Neuronal stem cell (in vitro differentiated cells): ENCODE measurements around the gene CERS5.

ENCODE experiments used
- DNase-seq: peaks from one replicate; pipeline ENCODE4 v3.0.0-alpha.2; 2013; ENCODE audit warnings: low spot score
- H2AFZ ChIP-seq: one replicate; pipeline ENCODE4 v1.6.1; 2013; ENCODE audit warnings: mild to moderate bottlenecking, low read length, inconsistent platforms
- H2AK5ac ChIP-seq: 2 replicates; pipeline ENCODE4 v1.6.1; 2013; ENCODE audit warnings: low read depth, mild to moderate bottlenecking, inconsistent platforms, low read length, moderate library complexity, mixed read lengths
- H2BK120ac ChIP-seq: 2 replicates; pipeline ENCODE4 v1.6.1; 2013; ENCODE audit warnings: low read depth, mild to moderate bottlenecking, inconsistent platforms, low read length, moderate library complexity, mixed read lengths
- H2BK12ac ChIP-seq: one replicate; pipeline ENCODE4 v1.6.1; 2013; ENCODE audit warnings: low read length, inconsistent platforms
- H2BK15ac ChIP-seq: 2 replicates; pipeline ENCODE4 v1.6.1; 2013; ENCODE audit warnings: mild to moderate bottlenecking, low read length, inconsistent platforms, mixed read lengths
- H2BK5ac ChIP-seq: one replicate; pipeline ENCODE4 v1.6.1; 2013; ENCODE audit warnings: inconsistent platforms, mild to moderate bottlenecking, low read length, moderate library complexity
- H3K14ac ChIP-seq: one replicate; pipeline ENCODE4 v1.6.1; 2013; ENCODE audit warnings: low read length, inconsistent platforms
- H3K18ac ChIP-seq: 2 replicates; pipeline ENCODE4 v1.6.1; 2013; ENCODE audit warnings: low read length, inconsistent platforms
- H3K23ac ChIP-seq: 2 replicates; pipeline ENCODE4 v1.6.1; 2013; ENCODE audit warnings: low read depth, mild to moderate bottlenecking, mixed read lengths, low read length, inconsistent platforms; ENCODE audit not compliant: poor library complexity
- H3K27ac ChIP-seq: replicated peaks from 3 replicates; pipeline ENCODE4 v1.5.1; 2013; ENCODE audit warnings: low read length, inconsistent platforms
- H3K27me3 ChIP-seq, 3 experiments: 2 replicates each; pipeline ENCODE4 v1.6.1; 2013; ENCODE audit warnings: low read length in 3 of 3, mild to moderate bottlenecking in 2 of 3, inconsistent platforms in 1 of 3, low read depth in 1 of 3, mixed read lengths in 1 of 3, moderate library complexity in 1 of 3; ENCODE audit not compliant: control insufficient read depth in 3 of 3, insufficient read depth in 3 of 3
- H3K36me3 ChIP-seq, 2 donors: replicated peaks in 1 of 2; 2 replicates each; pipeline ENCODE4 v1.6.1; 2013; ENCODE audit warnings: low read length in 2 of 2; ENCODE audit not compliant: control insufficient read depth in 2 of 2, insufficient read depth in 2 of 2
- H3K4ac ChIP-seq: 2 replicates; pipeline ENCODE4 v1.6.1; 2013; ENCODE audit warnings: inconsistent platforms, mild to moderate bottlenecking, low read length, moderate library complexity
- H3K4me1 ChIP-seq, 2 donors: 1 replicate in 1 of 2; 2 replicates in 1 of 2; pipeline ENCODE4 v1.6.1; 2013; ENCODE audit warnings: low read length in 2 of 2, low read depth in 1 of 2; ENCODE audit not compliant: control insufficient read depth in 2 of 2, insufficient read depth in 1 of 2
- H3K4me2 ChIP-seq: one replicate; pipeline ENCODE4 v1.6.1; 2013; ENCODE audit warnings: mild to moderate bottlenecking, low read length, inconsistent platforms; ENCODE audit not compliant: insufficient read depth, poor library complexity, severe bottlenecking
- H3K4me3 ChIP-seq, 2 donors: 2 replicates each; pipeline ENCODE4 v1.5.1; 2013; ENCODE audit warnings: low read length in 2 of 2, mild to moderate bottlenecking in 2 of 2, inconsistent platforms in 1 of 2, moderate library complexity in 1 of 2
- H3K79me1 ChIP-seq: one replicate; pipeline ENCODE4 v1.6.1; 2013; ENCODE audit warnings: low read depth, mild to moderate bottlenecking, inconsistent platforms, low read length, moderate library complexity
- H3K9ac ChIP-seq: one replicate; pipeline ENCODE4 v1.6.1; 2013; ENCODE audit warnings: mild to moderate bottlenecking, low read depth, low read length, inconsistent platforms; ENCODE audit not compliant: poor library complexity
- H3K9me3 ChIP-seq, 2 donors: replicated peaks in 1 of 2; 2 replicates each; pipeline versions ENCODE3 to v1.6.1; 2013; ENCODE audit warnings: low read length in 2 of 2, mild to moderate bottlenecking in 2 of 2, inconsistent platforms in 1 of 2, low read depth in 1 of 2, mixed read lengths in 1 of 2, moderate library complexity in 1 of 2; ENCODE audit not compliant: control insufficient read depth in 2 of 2, insufficient read depth in 1 of 2
- H4K8ac ChIP-seq: one replicate; pipeline ENCODE4 v1.6.1; 2013; ENCODE audit warnings: low read depth, mild to moderate bottlenecking, inconsistent platforms, low read length, moderate library complexity
- H4K91ac ChIP-seq: one replicate; pipeline ENCODE4 v1.6.1; 2013; ENCODE audit warnings: low read length, low read depth, mild to moderate bottlenecking, inconsistent platforms; ENCODE audit not compliant: poor library complexity
- WGBS, 2 donors: extraction: QIAGEN DNeasy Blood & Tissue Kit; methylation state at CpG; one replicate each; pipeline ENCODE4 v1.1.7; 2013; ENCODE audit warnings: missing lambda C conversion rate in 2 of 2, mixed read lengths in 1 of 2; ENCODE audit not compliant: insufficient read length in 2 of 2, insufficient replicate concordance in 1 of 2; ENCODE audit errors: extremely low coverage in 2 of 2; 5-methylcytosine and 5-hydroxymethylcytosine counted together

Gene CERS5

GRCh38 chr12:50102646-50103309, 64.4 kb downstream of the CERS5 start:
- Histone ChIP-seq H4K8ac (no peak overlapping the region), H2AFZ (no peak overlapping the region), H3K14ac (peak overlapping the region; percentile 1), H2BK5ac (no peak overlapping the region), H2BK12ac (no peak overlapping the region), H3K4me3 (no peak overlapping the region), H2BK15ac (peak overlapping the region; percentile 42), H3K36me3 (peaks cover 24 to 49% of the 10 kb centered on the region in 2 donors), H2AK5ac (peak overlapping the region; percentile 40), H3K4me1 (peaks cover 2 to 9% of the 10 kb centered on the region in 2 donors), H3K4ac (no peak overlapping the region), H3K27ac (no peak overlapping the region), H3K79me1 (no peaks in the 10 kb centered on the region), H3K9ac (no peak overlapping the region), H3K18ac (no peak overlapping the region), H4K91ac (no peak overlapping the region), H3K9me3 (peaks cover 0 to 1% of the 10 kb centered on the region in 2 donors), H2BK120ac (no peak overlapping the region), H3K27me3 (no peaks in the 10 kb centered on the region), H3K4me2 (no peak overlapping the region), H3K23ac (no peak overlapping the region)
- no peak for DNase-seq
- no CpG with 5 or more reads among the region's 8 CpGs for WGBS, 2 donors

GRCh38 chr12:50102131-50102531, 65.0 kb downstream of the CERS5 start:
- no peak overlapping the region for H2BK120ac ChIP-seq
- no peak overlapping the region for H3K14ac ChIP-seq
- H3K4me3 ChIP-seq, result no peak overlapping the region
- peaks cover 0 to 1% of the 10 kb centered on the region in 2 donors for H3K9me3 ChIP-seq
- H3K79me1 ChIP-seq, result no peaks in the 10 kb centered on the region
- H3K36me3 ChIP-seq, result peaks cover 24 to 55% of the 10 kb centered on the region in 2 donors
- H3K18ac ChIP-seq, result no peak overlapping the region
- H3K27me3 ChIP-seq, result no peaks in the 10 kb centered on the region
- H2BK15ac ChIP-seq, result no peak overlapping the region
- no peak for DNase-seq
- no peak overlapping the region for H3K9ac ChIP-seq
- no peak overlapping the region for H4K8ac ChIP-seq
- no peak overlapping the region for H2AFZ ChIP-seq
- H3K4me1 ChIP-seq, result peaks cover 2 to 9% of the 10 kb centered on the region in 2 donors
- H3K23ac ChIP-seq, result no peak overlapping the region
- no peak overlapping the region for H4K91ac ChIP-seq
- no CpG with 5 or more reads among the region's 2 CpGs for WGBS, 2 donors
- H2AK5ac ChIP-seq, result no peak overlapping the region
- H2BK12ac ChIP-seq, result no peak overlapping the region
- no peak overlapping the region for H2BK5ac ChIP-seq
- no peak overlapping the region for H3K4me2 ChIP-seq
- H3K4ac ChIP-seq, result no peak overlapping the region
- no peak overlapping the region for H3K27ac ChIP-seq

GRCh38 chr12:50101663-50102062, 65.5 kb downstream of the CERS5 start:
- Histone ChIP-seq H3K9me3 (peaks cover 0 to 1% of the 10 kb centered on the region in 2 donors), H3K9ac (no peak overlapping the region), H3K14ac (no peak overlapping the region), H3K23ac (no peak overlapping the region), H4K8ac (no peak overlapping the region), H4K91ac (no peak overlapping the region), H2BK12ac (no peak overlapping the region), H2BK120ac (no peak overlapping the region), H3K4ac (no peak overlapping the region), H2BK5ac (no peak overlapping the region), H3K4me3 (no peak overlapping the region), H2BK15ac (no peak overlapping the region), H3K79me1 (no peaks in the 10 kb centered on the region), H2AFZ (no peak overlapping the region), H3K27me3 (no peaks in the 10 kb centered on the region), H3K27ac (no peak overlapping the region), H3K4me1 (peaks cover 2 to 9% of the 10 kb centered on the region in 2 donors), H3K36me3 (peaks cover 28 to 60% of the 10 kb centered on the region in 2 donors), H3K4me2 (no peak overlapping the region), H3K18ac (no peak overlapping the region), H2AK5ac (no peak overlapping the region)
- DNase-seq, result no peak
- WGBS, 2 donors, result no CpG with 5 or more reads among the region's 3 CpGs

GRCh38 chr12:50100561-50100960, 66.6 kb downstream of the CERS5 start:
- H2BK120ac ChIP-seq, result no peak overlapping the region
- no peak overlapping the region for H2AFZ ChIP-seq
- H3K18ac ChIP-seq, result no peak overlapping the region
- no peak overlapping the region for H2AK5ac ChIP-seq
- H3K14ac ChIP-seq, result no peak overlapping the region
- no peak for DNase-seq
- H3K4ac ChIP-seq, result no peak overlapping the region
- H3K9me3 ChIP-seq, result peaks cover 0 to 1% of the 10 kb centered on the region in 2 donors
- H2BK15ac ChIP-seq, result no peak overlapping the region
- peak overlapping the region; percentile 10 for H3K27ac ChIP-seq
- no peak overlapping the region for H3K4me2 ChIP-seq
- no peak overlapping the region for H3K4me3 ChIP-seq
- no peak overlapping the region for H2BK12ac ChIP-seq
- no peaks in the 10 kb centered on the region for H3K27me3 ChIP-seq
- H3K36me3 ChIP-seq, result peaks cover 40 to 71% of the 10 kb centered on the region in 2 donors
- no peak overlapping the region for H4K91ac ChIP-seq
- H3K79me1 ChIP-seq, result no peaks in the 10 kb centered on the region
- no peak overlapping the region for H3K9ac ChIP-seq
- H3K4me1 ChIP-seq, result peaks cover 2 to 9% of the 10 kb centered on the region in 2 donors
- H3K23ac ChIP-seq, result no peak overlapping the region
- no CpG with 5 or more reads among the region's 3 CpGs for WGBS, 2 donors
- no peak overlapping the region for H4K8ac ChIP-seq
- no peak overlapping the region for H2BK5ac ChIP-seq
